Thyroid gland (tissue), 4 donors: ENCODE data around the gene RNU6-1. TPM values are rescaled to one million over a fixed set of nuclear protein-coding genes. Genes with fewer than 3 reads are reported as not detected.

Experiments used
- DNase-seq, 2 donors: peaks; one replicate each; pipeline ENCODE4 v3.0.0-alpha.2; 2019
- H3K27ac ChIP-seq, 3 donors: fragments of 200-600 bp; sonication (generic); 1 replicate in 2 of 3; 2 replicates in 1 of 3; pipeline ENCODE4 v1.5.1; 2016 to 2019; ENCODE audit warnings: mild to moderate bottlenecking in 1 of 3, moderate library complexity in 1 of 3
- H3K27me3 ChIP-seq: fragments of 200-600 bp; sonication (generic); one replicate; pipeline ENCODE4 v1.5.1; 2019
- H3K36me3 ChIP-seq, 2 donors: fragments of 200-600 bp; sonication (generic); one replicate each; pipeline ENCODE4 v1.5.1; 2016 to 2019
- H3K4me1 ChIP-seq, 2 donors: fragments of 200-600 bp; sonication (generic); one replicate each; pipeline ENCODE4 v1.5.1; 2017 to 2019
- H3K4me3 ChIP-seq, 3 donors: fragments of 200-600 bp; sonication (generic); replicated peaks in 1 of 3; 1 replicate in 2 of 3; 2 replicates in 1 of 3; pipeline ENCODE4 v1.5.1; 2016; ENCODE audit warnings: mild to moderate bottlenecking in 1 of 3
- H3K9me3 ChIP-seq: fragments of 200-600 bp; sonication (generic); one replicate; pipeline ENCODE4 v1.5.1; 2017
- POLR2A ChIP-seq, 2 donors: fragments of 450-650 bp; IDR thresholded peaks; one replicate each; pipeline ENCODE4 v1.6.1; 2017; ENCODE audit warnings: antibody characterized with exemption in 2 of 2, mild to moderate bottlenecking in 2 of 2, moderate library complexity in 1 of 2
- WGBS, 2 donors: methylation state at CpG; one replicate each; pipeline ENCODE4 v1.1.5; 2017; 5-methylcytosine and 5-hydroxymethylcytosine counted together
- intact Hi-C: fragments of 100-400 bp; cut with DNase I; formaldehyde crosslinking; loops from one replicate; pipeline ENCODE4 v1.15.1; 2023
- total RNA-seq, 4 donors: library from RNA; depleted of rRNA; stranded (reverse); fragments of >200 nt; gene quantifications; one replicate each; pipeline ENCODE4 v1.2.3, GENCODE V29; 2016
- TF ChIP-seq, protein P1 (sequence below), 6 experiments: fragments of 200-600 bp in 3 of 6; fragments of 450-650 bp in 3 of 6; sonication (generic) in 3 of 6; IDR thresholded peaks; one replicate each; pipeline ENCODE4 v1.5.1; 2016 to 2019; ENCODE audit warnings: antibody characterized with exemption in 6 of 6, mild to moderate bottlenecking in 2 of 6, inconsistent platforms in 1 of 6, moderate library complexity in 1 of 6

RNU6-1 gene
- total RNA-seq, 4 donors from 2014 or later = not detected

DNA sequence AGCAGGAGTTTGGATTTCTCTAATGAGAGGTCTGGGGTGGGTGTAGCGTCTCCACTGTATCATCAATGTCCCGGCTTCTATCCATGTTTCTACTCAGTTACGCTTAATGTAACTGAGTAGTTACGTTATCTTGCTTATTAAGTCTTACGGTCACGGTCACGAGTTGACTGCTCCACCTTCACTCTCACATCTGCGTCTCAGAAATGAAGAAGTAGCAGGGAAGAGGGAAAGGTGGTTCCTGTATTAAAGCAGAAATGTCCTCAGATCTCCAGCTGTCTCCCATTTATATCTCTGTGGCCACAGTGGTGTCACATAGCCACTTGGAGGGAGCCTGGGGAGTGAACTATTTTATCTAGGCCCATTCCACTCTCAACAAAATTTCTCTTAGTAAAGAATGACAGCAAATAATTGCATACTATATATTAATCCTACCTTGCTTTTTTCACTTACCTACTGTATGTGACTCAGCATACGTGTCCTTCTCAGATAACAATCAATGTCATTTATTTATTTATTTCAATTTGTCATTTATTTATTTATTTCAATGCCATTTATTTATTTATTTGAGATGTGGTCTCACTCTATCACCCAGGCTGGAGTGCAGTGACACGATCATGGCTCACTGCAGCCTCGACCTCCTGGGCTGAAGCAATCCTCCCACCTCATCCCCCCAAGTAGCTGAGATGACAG is 39.7 kb upstream of the RNU6-1 start:
- Histone ChIP-seq H3K27me3 (no peaks in the 10 kb centered on the region), H3K27ac (no peak overlapping the region)
- WGBS, 2 donors = 95 to 96% methylated on average over 11 of the region's 11 CpGs

DNA sequence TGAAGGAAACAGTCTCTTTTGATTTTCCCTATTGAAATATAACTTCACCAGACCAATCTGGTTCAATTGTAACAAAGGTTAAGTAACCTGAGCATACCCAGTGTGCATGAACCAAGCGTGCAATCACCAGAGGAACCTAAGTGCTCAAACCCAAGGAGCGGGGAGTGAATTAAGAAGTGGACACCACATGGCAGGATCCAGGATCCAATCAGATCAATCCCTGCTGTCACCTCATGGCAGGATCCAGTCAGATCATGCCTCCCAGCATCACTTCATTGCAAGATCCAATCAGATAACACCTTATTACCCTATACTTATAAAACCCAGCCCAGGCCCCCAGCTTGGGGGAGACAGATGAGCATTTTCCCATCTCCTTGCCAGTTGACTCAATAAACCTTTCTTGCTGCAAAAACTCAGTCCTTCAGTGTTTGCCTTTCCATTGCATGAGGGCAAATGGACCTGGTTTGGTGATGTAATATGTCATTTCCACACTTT is 38.9 kb upstream of the RNU6-1 start:
- no peaks in the 10 kb centered on the region for H3K9me3 ChIP-seq
- WGBS, 2 donors = 98 to 100% methylated on average over 2 of the region's 2 CpGs

More for the DNA sequence above, 39.7 kb upstream of the RNU6-1 start:
- Histone ChIP-seq H3K9me3 (no peaks in the 10 kb centered on the region), H3K4me3 (no peak overlapping the region), H3K36me3 (no peaks in the 10 kb centered on the region), H3K4me1 (peaks cover 5 to 24% of the 10 kb centered on the region in 2 donors)
- DNase-seq = no peak
- no peak for TF ChIP-seq POLR2A (IDR thresholded peaks at IDR 0.05)
- TF ChIP-seq, protein P1, sequence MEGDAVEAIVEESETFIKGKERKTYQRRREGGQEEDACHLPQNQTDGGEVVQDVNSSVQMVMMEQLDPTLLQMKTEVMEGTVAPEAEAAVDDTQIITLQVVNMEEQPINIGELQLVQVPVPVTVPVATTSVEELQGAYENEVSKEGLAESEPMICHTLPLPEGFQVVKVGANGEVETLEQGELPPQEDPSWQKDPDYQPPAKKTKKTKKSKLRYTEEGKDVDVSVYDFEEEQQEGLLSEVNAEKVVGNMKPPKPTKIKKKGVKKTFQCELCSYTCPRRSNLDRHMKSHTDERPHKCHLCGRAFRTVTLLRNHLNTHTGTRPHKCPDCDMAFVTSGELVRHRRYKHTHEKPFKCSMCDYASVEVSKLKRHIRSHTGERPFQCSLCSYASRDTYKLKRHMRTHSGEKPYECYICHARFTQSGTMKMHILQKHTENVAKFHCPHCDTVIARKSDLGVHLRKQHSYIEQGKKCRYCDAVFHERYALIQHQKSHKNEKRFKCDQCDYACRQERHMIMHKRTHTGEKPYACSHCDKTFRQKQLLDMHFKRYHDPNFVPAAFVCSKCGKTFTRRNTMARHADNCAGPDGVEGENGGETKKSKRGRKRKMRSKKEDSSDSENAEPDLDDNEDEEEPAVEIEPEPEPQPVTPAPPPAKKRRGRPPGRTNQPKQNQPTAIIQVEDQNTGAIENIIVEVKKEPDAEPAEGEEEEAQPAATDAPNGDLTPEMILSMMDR (IDR thresholded peaks at IDR 0.05) = no peak
- intact Hi-C loops = loop anchor here (10.0 kb wide), 1 partner anchor 55 kb away; no protein-coding TSS in a partner anchor

DNA sequence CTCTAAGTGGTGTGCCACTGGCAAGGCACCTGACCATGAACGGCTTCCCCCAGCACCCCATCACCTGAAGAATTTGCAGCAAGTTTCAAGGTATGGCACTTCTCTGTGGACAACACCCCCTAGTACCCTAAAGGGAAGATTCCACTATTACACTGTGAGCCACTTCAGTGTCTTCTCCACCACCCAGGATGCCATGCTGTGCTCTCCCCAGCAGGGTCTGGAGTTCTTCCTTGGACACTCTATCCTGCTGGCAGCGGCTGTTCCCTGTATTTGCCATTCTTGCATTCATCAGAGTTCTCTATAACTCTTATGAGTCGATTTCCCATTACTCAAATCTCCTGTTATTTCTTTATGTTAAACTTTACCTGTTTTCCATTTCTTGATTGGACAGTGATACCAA is 33.9 kb upstream of the RNU6-1 start:
- Histone ChIP-seq H3K4me3 (no peak overlapping the region), H3K36me3 (no peaks in the 10 kb centered on the region), H3K4me1 (no peaks in the 10 kb centered on the region), H3K27me3 (no peaks in the 10 kb centered on the region), H3K27ac (no peak overlapping the region), H3K9me3 (no peaks in the 10 kb centered on the region)
- intact Hi-C loops = loop anchor here (10.0 kb wide), 1 partner anchor 61 kb away; no protein-coding TSS in a partner anchor
- 87 to 95% methylated on average over 3 of the region's 3 CpGs for WGBS, 2 donors
- TF ChIP-seq POLR2A (IDR thresholded peaks at IDR 0.05) = no peak
- TF ChIP-seq, protein P1 (IDR thresholded peaks at IDR 0.05) = no peak
- no peak for DNase-seq

More for the DNA sequence above, 38.9 kb upstream of the RNU6-1 start:
- no peak overlapping the region for H3K27ac ChIP-seq
- intact Hi-C loops = loop anchor here (10.0 kb wide), 1 partner anchor 56 kb away; no protein-coding TSS in a partner anchor
- no peaks in the 10 kb centered on the region for H3K36me3 ChIP-seq
- TF ChIP-seq, protein P1 (IDR thresholded peaks at IDR 0.05) = no peak
- TF ChIP-seq POLR2A (IDR thresholded peaks at IDR 0.05) = no peak
- DNase-seq = no peak
- no peak overlapping the region for H3K4me3 ChIP-seq
- no peaks in the 10 kb centered on the region for H3K27me3 ChIP-seq
- H3K4me1 ChIP-seq = peaks cover 0 to 16% of the 10 kb centered on the region in 2 donors

DNA sequence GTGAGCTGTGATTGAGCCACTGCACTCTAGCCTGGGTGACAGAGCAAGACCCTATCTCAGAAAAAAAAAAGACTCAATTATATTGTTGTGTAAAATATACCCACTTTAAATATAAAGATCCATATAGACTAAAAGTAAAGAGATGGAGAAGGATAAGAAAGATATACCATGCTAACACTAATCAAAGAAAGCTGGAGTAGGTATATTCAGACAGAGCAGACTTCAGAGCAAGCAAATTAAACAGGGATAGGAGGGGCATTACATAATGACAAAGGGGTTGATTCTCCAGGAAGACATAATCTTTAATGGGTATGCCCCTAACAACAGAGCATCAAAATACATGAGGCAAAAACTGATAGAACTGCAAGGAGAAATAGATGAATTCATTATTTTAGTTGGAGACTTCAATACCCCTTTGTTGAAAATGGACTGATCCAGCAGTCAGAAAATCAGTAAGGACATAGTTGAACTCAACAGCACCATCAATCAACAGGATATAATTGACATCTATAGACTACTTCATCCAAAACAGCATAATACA is 31.1 kb upstream of the RNU6-1 start:
- H3K4me1 ChIP-seq = peaks cover 0 to 4% of the 10 kb centered on the region in 2 donors
- intact Hi-C loops = loop anchor here (10.0 kb wide), 1 partner anchor 64 kb away; no protein-coding TSS in a partner anchor
- H3K36me3 ChIP-seq = no peaks in the 10 kb centered on the region
- H3K4me3 ChIP-seq = no peak overlapping the region
- no peaks in the 10 kb centered on the region for H3K9me3 ChIP-seq
- H3K27ac ChIP-seq = no peak overlapping the region
- no peaks in the 10 kb centered on the region for H3K27me3 ChIP-seq
- TF ChIP-seq POLR2A (IDR thresholded peaks at IDR 0.05) = no peak
- TF ChIP-seq, protein P1 (IDR thresholded peaks at IDR 0.05) = no peak
- DNase-seq = no peak

DNA sequence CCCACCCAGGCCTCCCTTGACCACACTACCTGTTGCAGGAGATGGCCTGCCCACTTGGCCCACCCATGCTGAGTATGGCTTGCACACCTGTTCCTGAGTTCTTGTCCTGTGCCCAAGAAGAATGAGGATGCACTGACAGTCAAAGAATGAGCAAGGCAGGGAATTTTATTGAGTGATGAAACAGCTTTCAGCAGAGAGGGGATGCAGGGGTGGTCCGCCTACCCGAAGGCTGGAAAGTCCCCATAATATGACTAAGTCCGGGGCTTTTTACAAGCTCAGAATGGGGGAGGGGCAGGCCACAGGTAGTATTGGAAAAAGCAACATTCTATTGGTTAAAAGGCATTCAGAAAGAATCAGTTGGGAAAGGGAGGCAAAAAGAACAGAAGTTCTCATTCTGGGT is 29.9 kb upstream of the RNU6-1 start:
- intact Hi-C loops = loop anchor here (10.0 kb wide), 2 partner anchors 65 to 185 kb away; partner anchors contain the start of gene PIAS1
- no peaks in the 10 kb centered on the region for H3K27me3 ChIP-seq
- DNase-seq = no peak
- TF ChIP-seq POLR2A (IDR thresholded peaks at IDR 0.05) = no peak
- TF ChIP-seq, protein P1 (IDR thresholded peaks at IDR 0.05) = no peak
- no peaks in the 10 kb centered on the region for H3K9me3 ChIP-seq
- no peak overlapping the region for H3K27ac ChIP-seq
- 86 to 98% methylated on average over 3 of the region's 3 CpGs for WGBS, 2 donors
- H3K4me3 ChIP-seq = no peak overlapping the region
- no peaks in the 10 kb centered on the region for H3K36me3 ChIP-seq
- H3K4me1 ChIP-seq = peaks cover 0 to 4% of the 10 kb centered on the region in 2 donors
